Measurements from ENCODE around the gene ZNF292.

DNA sequence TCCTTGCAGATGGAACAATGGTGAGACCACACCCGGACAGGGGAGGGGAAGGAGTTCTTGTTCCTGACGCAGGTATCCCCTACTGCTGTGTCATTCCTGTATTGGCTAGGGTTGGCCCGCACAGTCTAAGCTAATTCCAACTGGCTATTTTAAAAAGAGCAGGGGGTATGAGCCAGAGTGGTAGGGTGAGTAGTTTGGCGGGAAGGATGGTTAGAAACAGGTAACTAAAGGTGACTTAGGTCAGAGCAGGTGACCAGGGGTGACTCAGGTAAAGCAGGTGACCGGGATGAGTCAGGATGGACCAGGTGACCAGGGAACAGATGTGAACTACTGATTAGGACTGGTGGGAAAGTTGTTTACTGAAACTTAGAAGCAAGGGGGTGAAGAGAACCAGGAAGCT is 58.0 kb downstream of the ZNF292 start:
- TF ChIP-seq, protein P1, sequence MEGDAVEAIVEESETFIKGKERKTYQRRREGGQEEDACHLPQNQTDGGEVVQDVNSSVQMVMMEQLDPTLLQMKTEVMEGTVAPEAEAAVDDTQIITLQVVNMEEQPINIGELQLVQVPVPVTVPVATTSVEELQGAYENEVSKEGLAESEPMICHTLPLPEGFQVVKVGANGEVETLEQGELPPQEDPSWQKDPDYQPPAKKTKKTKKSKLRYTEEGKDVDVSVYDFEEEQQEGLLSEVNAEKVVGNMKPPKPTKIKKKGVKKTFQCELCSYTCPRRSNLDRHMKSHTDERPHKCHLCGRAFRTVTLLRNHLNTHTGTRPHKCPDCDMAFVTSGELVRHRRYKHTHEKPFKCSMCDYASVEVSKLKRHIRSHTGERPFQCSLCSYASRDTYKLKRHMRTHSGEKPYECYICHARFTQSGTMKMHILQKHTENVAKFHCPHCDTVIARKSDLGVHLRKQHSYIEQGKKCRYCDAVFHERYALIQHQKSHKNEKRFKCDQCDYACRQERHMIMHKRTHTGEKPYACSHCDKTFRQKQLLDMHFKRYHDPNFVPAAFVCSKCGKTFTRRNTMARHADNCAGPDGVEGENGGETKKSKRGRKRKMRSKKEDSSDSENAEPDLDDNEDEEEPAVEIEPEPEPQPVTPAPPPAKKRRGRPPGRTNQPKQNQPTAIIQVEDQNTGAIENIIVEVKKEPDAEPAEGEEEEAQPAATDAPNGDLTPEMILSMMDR (IDR thresholded peaks at IDR 0.05) = no peak
- no peak for TF ChIP-seq EZH2 (IDR thresholded peaks at IDR 0.05; ENCODE audit: borderline replicate concordance, insufficient read depth, low read depth, low read length, poor library complexity, severe bottlenecking)

All from B cell (primary cell).